ENCODE data around the gene DTWD2. TPM values are rescaled to one million over a fixed set of nuclear protein-coding genes. Genes with fewer than 3 reads are reported as not detected.

Gene DTWD2
- total and polyA plus RNA-seq, 2 experiments from 2014 or later: 4.1 to 15.4 TPM

GRCh38 chr5:118844351-118844750 is 144.0 kb downstream of the DTWD2 start:
- Mint-ChIP-seq H3K4me3 (no peak overlapping the region), H3K36me3 (ENCODE audit: low read depth) (0 out of 3 replicates have a peak, but pooled peaks cover 3% of the 10 kb centered on the region), H3K9me3 (peaks cover 3% of the 10 kb centered on the region; the same call in 1 of the 3 replicates), H3K4me1 (no peaks in the 10 kb centered on the region), H3K27ac (no peak overlapping the region), H3K27me3 (ENCODE audit: insufficient read depth, low read depth, poor library complexity) (peaks cover 2% of the 10 kb centered on the region)
- H3K27me3 ChIP-seq (ENCODE audit: insufficient read depth): no peaks in the 10 kb centered on the region
- no peaks in the 10 kb centered on the region for H3F3A ChIP-seq (replicated peaks; ENCODE audit: low read depth)
- H3K4me2 ChIP-seq: no peak overlapping the region
- no peak overlapping the region for H3K4me3 ChIP-seq
- no peak for ATAC-seq
- H3K27ac ChIP-seq (ENCODE audit: low read depth): no peak overlapping the region
- H3K36me3 ChIP-seq (ENCODE audit: insufficient read depth): no peaks in the 10 kb centered on the region
- no peaks in the 10 kb centered on the region for H3K79me2 ChIP-seq (replicated peaks; ENCODE audit: insufficient read depth)
- no peaks in the 10 kb centered on the region for H4K20me1 ChIP-seq (replicated peaks; ENCODE audit: insufficient read depth)
- no peak for TF ChIP-seq EZH2 (IDR thresholded peaks at IDR 0.05; ENCODE audit: low read depth, unreplicated experiment)
- no peak for TF ChIP-seq NANOG (IDR thresholded peaks at IDR 0.05; ENCODE audit: borderline replicate concordance)
- no peak for TF ChIP-seq ZNF331 (CRISPR knock-in tag; IDR thresholded peaks at IDR 0.05; ENCODE audit: low read depth)
- TF ChIP-seq STAT1 (IDR thresholded peaks at IDR 0.05; ENCODE audit: unreplicated experiment): no peak
- TF ChIP-seq, protein P1, sequence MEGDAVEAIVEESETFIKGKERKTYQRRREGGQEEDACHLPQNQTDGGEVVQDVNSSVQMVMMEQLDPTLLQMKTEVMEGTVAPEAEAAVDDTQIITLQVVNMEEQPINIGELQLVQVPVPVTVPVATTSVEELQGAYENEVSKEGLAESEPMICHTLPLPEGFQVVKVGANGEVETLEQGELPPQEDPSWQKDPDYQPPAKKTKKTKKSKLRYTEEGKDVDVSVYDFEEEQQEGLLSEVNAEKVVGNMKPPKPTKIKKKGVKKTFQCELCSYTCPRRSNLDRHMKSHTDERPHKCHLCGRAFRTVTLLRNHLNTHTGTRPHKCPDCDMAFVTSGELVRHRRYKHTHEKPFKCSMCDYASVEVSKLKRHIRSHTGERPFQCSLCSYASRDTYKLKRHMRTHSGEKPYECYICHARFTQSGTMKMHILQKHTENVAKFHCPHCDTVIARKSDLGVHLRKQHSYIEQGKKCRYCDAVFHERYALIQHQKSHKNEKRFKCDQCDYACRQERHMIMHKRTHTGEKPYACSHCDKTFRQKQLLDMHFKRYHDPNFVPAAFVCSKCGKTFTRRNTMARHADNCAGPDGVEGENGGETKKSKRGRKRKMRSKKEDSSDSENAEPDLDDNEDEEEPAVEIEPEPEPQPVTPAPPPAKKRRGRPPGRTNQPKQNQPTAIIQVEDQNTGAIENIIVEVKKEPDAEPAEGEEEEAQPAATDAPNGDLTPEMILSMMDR (conservative IDR thresholded peaks at IDR 0.05; ENCODE audit: low read depth in 2 of 2): no peak
- no peak for TF ChIP-seq ZNF114 (CRISPR knock-in tag; IDR thresholded peaks at IDR 0.05)
- TF ChIP-seq ZNF462 (CRISPR knock-in tag; IDR thresholded peaks at IDR 0.05): no peak
- no peak for TF ChIP-seq CREB1 (CRISPR knock-in tag; IDR thresholded peaks at IDR 0.05; ENCODE audit: low read depth)
- TF ChIP-seq EZH2phosphoT487 (IDR thresholded peaks at IDR 0.05; ENCODE audit: unreplicated experiment): no peak
- TF ChIP-seq, protein P2, sequence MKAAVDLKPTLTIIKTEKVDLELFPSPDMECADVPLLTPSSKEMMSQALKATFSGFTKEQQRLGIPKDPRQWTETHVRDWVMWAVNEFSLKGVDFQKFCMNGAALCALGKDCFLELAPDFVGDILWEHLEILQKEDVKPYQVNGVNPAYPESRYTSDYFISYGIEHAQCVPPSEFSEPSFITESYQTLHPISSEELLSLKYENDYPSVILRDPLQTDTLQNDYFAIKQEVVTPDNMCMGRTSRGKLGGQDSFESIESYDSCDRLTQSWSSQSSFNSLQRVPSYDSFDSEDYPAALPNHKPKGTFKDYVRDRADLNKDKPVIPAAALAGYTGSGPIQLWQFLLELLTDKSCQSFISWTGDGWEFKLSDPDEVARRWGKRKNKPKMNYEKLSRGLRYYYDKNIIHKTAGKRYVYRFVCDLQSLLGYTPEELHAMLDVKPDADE (IDR thresholded peaks at IDR 0.05): no peak
- TF ChIP-seq POLR2AphosphoS5 (IDR thresholded peaks at IDR 0.05; ENCODE audit: low read depth): no peak
- H2AFZ ChIP-seq: no peak overlapping the region
- no peaks in the 10 kb centered on the region for H3K4me1 ChIP-seq (ENCODE audit: insufficient read depth)
- DNase-seq (ENCODE audit: low spot score): no peak
- H3K9me2 ChIP-seq (ENCODE audit: insufficient read depth): no peaks in the 10 kb centered on the region
